ENCODE data around the gene CCR6. TPM values are rescaled to one million over a fixed set of nuclear protein-coding genes. Genes with fewer than 3 reads are reported as not detected.

Gene CCR6
- total RNA-seq, 6 experiments from 2014 or later: not detected

DNA sequence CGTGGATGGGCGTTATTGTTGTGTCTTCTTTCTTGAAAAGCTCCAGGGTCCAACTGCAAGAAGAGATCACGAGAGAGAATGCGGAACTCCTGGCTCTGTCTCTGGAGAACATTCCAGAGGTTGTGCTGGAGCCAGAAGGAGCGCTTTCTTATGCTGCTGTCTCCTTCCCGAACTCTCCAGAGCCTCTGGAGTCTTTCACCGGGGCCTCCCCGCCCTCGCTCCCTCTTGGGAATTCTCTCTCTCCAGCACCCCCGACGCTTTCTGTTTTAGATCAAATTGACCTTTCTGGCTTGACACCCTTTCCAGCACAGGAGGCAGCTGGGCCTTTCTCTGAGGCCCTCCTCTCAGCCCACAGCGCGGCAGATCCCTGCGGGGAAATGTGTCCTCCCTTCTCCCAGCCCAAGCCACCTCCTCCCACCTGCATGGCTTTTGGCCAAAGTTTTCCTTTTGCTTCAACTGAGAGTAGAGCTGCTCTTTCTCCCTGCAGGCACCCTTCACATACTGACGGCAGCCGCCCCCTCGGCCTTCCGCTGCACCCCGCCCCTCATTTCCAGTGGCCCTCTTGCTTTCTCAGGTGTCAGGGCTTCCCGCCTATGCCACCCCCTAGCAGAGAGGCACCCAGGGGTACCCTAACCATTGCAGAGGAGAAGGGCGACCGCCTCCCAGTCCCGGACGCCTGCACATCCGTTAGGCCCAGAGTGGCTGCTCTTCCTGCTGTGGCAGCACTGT lies 6.6 kb upstream of the CCR6 start:
- TF ChIP-seq, protein P1, sequence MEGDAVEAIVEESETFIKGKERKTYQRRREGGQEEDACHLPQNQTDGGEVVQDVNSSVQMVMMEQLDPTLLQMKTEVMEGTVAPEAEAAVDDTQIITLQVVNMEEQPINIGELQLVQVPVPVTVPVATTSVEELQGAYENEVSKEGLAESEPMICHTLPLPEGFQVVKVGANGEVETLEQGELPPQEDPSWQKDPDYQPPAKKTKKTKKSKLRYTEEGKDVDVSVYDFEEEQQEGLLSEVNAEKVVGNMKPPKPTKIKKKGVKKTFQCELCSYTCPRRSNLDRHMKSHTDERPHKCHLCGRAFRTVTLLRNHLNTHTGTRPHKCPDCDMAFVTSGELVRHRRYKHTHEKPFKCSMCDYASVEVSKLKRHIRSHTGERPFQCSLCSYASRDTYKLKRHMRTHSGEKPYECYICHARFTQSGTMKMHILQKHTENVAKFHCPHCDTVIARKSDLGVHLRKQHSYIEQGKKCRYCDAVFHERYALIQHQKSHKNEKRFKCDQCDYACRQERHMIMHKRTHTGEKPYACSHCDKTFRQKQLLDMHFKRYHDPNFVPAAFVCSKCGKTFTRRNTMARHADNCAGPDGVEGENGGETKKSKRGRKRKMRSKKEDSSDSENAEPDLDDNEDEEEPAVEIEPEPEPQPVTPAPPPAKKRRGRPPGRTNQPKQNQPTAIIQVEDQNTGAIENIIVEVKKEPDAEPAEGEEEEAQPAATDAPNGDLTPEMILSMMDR (IDR thresholded peaks at IDR 0.05): no peak
- Mint-ChIP-seq H3K36me3 (ENCODE audit: low read depth) (peaks cover 12% of the 10 kb centered on the region), H3K27ac (no peak overlapping the region), H3K4me3 (no peak overlapping the region), H3K9me3 (peaks cover 58% of the 10 kb centered on the region), H3K4me1 (ENCODE audit: low read depth) (no peaks in the 10 kb centered on the region), H3K27me3 (ENCODE audit: insufficient read depth) (0 out of 2 replicates have a peak, but pooled peaks cover 3% of the 10 kb centered on the region)
- DNase-seq: no peak

DNA sequence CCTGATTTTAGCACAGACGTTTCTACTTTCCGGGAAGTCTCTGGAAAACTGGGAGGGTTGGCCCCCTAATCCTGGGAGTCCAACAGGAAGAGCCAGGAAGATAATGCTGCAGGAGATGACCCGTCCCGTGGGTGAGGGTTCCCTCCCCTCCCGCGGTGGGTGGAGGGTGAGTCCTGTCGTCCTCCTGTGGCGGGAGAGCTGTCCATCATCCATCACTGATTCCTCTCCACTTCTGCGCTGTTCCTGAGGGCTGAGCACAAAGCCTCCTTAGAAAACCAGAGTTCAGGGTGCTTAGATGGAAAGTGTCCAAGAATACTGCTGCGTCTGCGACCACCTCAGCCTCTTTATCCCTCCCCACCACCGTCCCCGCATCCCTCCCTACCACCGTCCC lies 6.1 kb upstream of the CCR6 start:
- DNase-seq: no peak
- Mint-ChIP-seq H3K9me3 (peaks cover 63% of the 10 kb centered on the region), H3K27ac (no peak overlapping the region), H3K4me1 (ENCODE audit: low read depth) (no peaks in the 10 kb centered on the region), H3K4me3 (no peak overlapping the region), H3K36me3 (ENCODE audit: low read depth) (peaks cover 12% of the 10 kb centered on the region), H3K27me3 (ENCODE audit: insufficient read depth) (0 out of 2 replicates have a peak, but pooled peaks cover 3% of the 10 kb centered on the region)
- TF ChIP-seq, protein P1 (IDR thresholded peaks at IDR 0.05): no peak

DNA sequence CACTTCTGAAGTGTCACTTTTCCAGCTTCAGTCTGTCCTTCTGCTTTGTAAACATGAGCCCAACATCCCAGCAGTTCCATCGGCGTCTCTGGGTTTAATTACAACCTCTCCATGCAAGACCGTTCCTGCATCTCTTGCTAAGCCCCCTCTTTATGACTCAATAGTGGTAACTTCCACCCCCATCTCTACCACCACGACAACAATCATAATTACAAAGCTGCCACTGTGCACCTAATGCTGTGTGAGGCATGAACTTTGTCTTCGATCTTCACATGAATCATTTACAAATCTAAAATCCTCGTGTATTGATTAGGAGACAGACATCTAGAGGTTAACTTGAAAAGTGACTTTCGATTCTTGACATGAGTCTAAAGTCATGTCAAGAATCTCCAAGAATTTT lies 4.9 kb upstream of the CCR6 start:
- no peak for DNase-seq
- TF ChIP-seq, protein P1 (IDR thresholded peaks at IDR 0.05): no peak
- H3K4me1 Mint-ChIP-seq (ENCODE audit: low read depth): no peaks in the 10 kb centered on the region
- 0 out of 2 replicates have a peak, but pooled peaks cover 3% of the 10 kb centered on the region for H3K27me3 Mint-ChIP-seq (ENCODE audit: insufficient read depth)
- H3K27ac Mint-ChIP-seq: no peak overlapping the region
- H3K36me3 Mint-ChIP-seq (ENCODE audit: low read depth): peaks cover 12% of the 10 kb centered on the region
- peaks cover 63% of the 10 kb centered on the region for H3K9me3 Mint-ChIP-seq
- H3K4me3 Mint-ChIP-seq: no peak overlapping the region

DNA sequence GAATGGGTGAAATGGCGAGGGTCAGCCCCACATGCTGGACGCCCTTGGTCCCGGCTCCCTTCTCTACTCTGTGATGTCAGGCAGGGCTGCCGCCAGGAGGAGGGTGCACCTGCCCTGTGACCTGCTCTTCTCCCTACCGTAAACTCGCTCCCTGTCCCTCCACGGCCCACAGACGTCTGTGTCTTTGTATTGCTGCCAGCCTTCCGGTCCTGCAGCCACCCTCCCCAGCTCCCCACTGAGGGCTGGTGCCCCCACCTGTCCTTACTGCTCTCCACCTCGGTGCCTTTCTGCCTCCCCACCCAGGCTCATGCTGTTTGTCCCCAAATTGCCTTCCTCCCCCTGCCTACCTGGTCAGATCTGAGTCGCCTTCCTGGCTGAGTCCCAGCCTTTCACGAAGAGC lies 4.1 kb upstream of the CCR6 start:
- TF ChIP-seq, protein P1 (IDR thresholded peaks at IDR 0.05): no peak
- H3K27me3 Mint-ChIP-seq (ENCODE audit: insufficient read depth): 0 out of 2 replicates have a peak, but pooled peaks cover 3% of the 10 kb centered on the region
- H3K27ac Mint-ChIP-seq: no peak overlapping the region
- no peak overlapping the region for H3K4me3 Mint-ChIP-seq
- no peaks in the 10 kb centered on the region for H3K4me1 Mint-ChIP-seq (ENCODE audit: low read depth)
- peaks cover 65% of the 10 kb centered on the region for H3K9me3 Mint-ChIP-seq
- peaks cover 12% of the 10 kb centered on the region for H3K36me3 Mint-ChIP-seq (ENCODE audit: low read depth)
- no peak for DNase-seq

DNA sequence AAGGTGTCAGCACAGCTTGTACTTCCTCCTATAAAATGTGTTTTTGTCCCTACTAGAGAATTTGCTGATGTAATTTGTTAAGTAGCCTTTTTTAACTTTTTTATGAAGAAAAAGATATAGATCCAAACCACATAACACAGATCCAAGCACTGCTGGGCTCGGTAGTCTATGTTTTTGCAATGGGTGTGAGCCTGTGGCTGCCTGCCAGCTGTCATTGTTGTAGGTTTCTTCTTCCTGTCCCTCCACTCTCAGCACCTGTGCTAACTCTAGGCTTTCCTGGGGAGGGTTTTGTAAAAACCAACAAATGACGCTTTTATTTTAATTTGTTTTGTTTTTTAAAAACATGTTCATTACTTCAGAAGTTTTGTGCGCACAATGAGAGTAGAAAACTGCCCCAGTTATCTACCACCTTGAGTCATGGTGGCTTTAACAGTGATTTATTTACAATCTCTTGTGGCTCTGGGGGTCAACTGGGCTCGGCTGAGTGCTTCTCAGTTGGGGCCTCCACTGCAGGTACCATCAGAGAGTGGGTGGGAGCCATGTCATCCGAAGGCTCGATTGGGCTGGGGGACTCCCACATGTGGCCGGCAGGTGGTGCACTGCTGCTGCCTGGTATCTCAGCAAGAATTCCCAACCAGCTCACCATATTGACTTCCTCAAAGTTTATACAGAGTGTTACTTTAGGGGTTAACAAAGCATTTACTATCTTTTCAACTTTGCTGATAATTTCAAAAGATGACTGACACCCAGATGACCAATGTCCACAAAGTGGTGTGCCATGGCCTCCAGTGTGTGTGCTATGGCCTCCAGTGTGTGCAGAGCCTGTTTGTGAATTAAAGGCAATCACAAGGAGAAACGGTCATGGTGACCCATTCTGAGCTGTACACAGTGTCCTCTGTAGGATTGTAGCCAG lies 3.0 kb upstream of the CCR6 start:
- TF ChIP-seq, protein P1 (IDR thresholded peaks at IDR 0.05): no peak
- peaks cover 62% of the 10 kb centered on the region for H3K9me3 Mint-ChIP-seq
- DNase-seq: no peak
- H3K27me3 Mint-ChIP-seq (ENCODE audit: insufficient read depth): no peaks in the 10 kb centered on the region
- H3K4me3 Mint-ChIP-seq: no peak overlapping the region
- no peaks in the 10 kb centered on the region for H3K4me1 Mint-ChIP-seq (ENCODE audit: low read depth)
- H3K36me3 Mint-ChIP-seq (ENCODE audit: low read depth): peaks cover 12% of the 10 kb centered on the region
- H3K27ac Mint-ChIP-seq: no peak overlapping the region

Measured in HFFc6 (cell line).